AG09309 (cell line): ENCODE data around the gene ARHGEF39.
"Not testable (repeated sequence)": the region's sequence is repeated elsewhere in the genome, so short reads cannot be mapped to it uniquely, and the experiment has no call there.

Experiments
- DNase-seq: peaks from one replicate; pipeline ENCODE4 v3.0.0-alpha.2; 2010; ENCODE audit warnings: low read depth
- H3K4me3 ChIP-seq: 2 replicates; pipeline ENCODE4 v1.5.1; 2011; ENCODE audit warnings: mild to moderate bottlenecking, low read depth, low read length, moderate library complexity; ENCODE audit not compliant: control insufficient read depth
- TF ChIP-seq, protein P1 (sequence below): IDR thresholded peaks from 2 replicates; pipeline ENCODE4 v1.5.1; 2011; ENCODE audit warnings: mild to moderate bottlenecking, low read depth, low read length, inconsistent platforms; ENCODE audit not compliant: insufficient read depth, control insufficient read depth; ENCODE audit errors: missing control alignments

Gene ARHGEF39

GRCh38 chr9:35649431-35650340, 15.3 kb downstream of the ARHGEF39 start:
- TF ChIP-seq, protein P1, sequence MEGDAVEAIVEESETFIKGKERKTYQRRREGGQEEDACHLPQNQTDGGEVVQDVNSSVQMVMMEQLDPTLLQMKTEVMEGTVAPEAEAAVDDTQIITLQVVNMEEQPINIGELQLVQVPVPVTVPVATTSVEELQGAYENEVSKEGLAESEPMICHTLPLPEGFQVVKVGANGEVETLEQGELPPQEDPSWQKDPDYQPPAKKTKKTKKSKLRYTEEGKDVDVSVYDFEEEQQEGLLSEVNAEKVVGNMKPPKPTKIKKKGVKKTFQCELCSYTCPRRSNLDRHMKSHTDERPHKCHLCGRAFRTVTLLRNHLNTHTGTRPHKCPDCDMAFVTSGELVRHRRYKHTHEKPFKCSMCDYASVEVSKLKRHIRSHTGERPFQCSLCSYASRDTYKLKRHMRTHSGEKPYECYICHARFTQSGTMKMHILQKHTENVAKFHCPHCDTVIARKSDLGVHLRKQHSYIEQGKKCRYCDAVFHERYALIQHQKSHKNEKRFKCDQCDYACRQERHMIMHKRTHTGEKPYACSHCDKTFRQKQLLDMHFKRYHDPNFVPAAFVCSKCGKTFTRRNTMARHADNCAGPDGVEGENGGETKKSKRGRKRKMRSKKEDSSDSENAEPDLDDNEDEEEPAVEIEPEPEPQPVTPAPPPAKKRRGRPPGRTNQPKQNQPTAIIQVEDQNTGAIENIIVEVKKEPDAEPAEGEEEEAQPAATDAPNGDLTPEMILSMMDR: no peak
- no peak for DNase-seq
- H3K4me3 ChIP-seq: no peak overlapping the region

DNA sequence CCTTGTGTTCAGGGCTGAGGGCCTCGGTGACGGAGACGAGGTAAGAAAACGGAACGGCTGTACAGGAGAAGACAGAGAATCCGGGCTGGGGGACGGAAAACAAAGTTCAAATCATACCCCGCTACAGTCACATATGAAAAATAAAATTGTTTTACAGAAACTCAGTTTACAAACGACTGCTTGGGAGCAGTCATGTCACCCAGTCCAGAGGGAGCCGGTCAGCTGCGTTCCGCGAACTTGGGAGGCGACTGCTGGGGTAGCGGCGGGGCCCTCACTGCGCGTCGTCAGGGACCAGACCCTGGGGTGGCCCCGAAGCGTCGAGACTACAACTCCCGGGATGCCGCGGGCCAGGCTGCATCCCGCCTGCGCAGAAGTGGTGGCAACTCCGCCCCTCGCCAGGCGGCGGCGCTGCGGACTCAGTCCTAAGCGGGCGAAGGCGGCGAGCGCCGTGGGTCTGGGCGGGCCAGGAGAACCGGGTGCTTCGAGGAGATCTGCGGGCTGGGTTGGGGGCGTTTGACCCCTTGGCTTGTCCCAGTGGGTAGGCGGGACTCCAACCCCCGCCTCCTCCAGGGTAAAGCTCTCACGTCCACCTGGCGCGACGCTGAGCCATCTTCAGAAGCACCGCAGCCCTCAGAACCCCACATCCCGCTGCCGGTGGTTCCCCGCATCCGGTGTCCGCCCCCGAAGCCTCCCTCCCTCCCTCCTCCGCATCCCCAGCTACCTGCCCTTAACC, 18.3 kb downstream of the ARHGEF39 start:
- TF ChIP-seq, protein P1: peak; percentile 88
- no peak for DNase-seq
- peak overlapping the region; percentile 68 for H3K4me3 ChIP-seq

DNA sequence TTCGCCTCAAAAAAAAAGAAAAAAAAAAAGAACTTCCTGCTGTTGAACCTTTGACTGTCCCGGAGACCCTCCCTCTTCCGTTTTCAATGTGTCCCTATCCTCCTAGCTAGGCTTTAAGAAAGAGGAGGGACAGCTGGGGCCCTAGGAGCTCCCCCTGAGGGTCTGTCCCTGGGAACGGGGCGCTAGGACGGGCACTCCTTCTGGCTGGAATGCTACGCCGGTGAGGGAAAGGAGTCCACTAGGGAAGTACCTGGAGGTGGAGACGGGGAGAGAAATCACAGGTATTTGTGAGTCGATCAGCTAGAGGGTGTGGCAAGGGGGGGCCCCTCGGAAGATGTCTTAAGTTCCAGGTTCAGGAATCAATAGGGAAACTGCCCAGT, 18.9 kb downstream of the ARHGEF39 start:
- H3K4me3 ChIP-seq: peak overlapping the region; percentile 68
- TF ChIP-seq, protein P1: peak; percentile 24
- no peak for DNase-seq

- DNase-seq, H3K4me3 ChIP-seq: not testable (repeated sequence)
Measured at GRCh38 chr9:35645736-35646135, 19.3 kb downstream of the ARHGEF39 start.

DNA sequence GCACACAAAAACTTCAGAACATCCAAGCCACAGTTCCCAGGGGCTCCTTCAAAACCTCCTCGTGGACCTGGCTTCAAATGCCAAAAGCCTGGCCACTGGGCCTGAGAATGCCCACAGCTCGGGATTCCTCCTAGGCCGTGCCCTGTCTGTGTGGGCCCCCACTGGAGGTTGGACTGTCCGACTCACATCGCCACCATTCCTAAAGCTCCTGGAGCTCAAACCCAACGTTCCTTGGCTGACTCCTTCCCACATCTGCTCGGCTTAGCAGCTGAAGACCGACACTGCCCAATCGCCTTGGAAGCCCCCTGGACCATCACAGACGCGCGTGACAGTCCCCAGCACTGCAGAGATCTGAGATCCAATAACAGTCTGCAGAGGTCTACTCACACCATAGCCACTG, 21.9 kb downstream of the ARHGEF39 start:
- TF ChIP-seq, protein P1: no peak
- H3K4me3 ChIP-seq: no peak overlapping the region
- DNase-seq: no peak

DNA sequence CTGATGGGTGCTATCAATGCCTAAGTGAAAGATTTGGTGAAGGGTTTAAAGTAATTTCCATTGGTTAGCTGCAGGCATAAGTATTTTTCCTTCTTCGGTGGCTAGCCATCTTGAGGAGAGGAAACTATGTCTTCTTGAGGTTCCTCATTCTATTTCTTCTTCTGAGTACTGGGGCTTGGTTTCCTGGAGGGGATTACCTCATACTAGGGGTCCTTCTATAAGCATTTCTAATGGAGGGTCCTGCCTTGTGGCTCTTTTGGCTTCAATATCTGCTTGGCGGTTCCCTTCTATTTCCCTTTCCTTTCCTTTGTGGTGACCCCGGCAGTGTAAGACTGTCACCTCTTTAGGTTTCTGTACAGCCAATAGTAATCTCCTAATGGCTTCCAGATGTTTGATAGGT, 23.5 kb downstream of the ARHGEF39 start:
- not testable (repeated sequence) for DNase-seq, H3K4me3 ChIP-seq

- not testable (repeated sequence) for DNase-seq, H3K4me3 ChIP-seq
Measured at GRCh38 chr9:35640431-35640830, 24.6 kb downstream of the ARHGEF39 start.

- H3K4me3 ChIP-seq: no peak overlapping the region
- TF ChIP-seq, protein P1: no peak
- DNase-seq: no peak
Measured at GRCh38 chr9:35639631-35640030, 25.4 kb downstream of the ARHGEF39 start.

- not testable (repeated sequence) for H3K4me3 ChIP-seq, DNase-seq
Measured at GRCh38 chr9:35639225-35639624, 25.8 kb downstream of the ARHGEF39 start.

DNA sequence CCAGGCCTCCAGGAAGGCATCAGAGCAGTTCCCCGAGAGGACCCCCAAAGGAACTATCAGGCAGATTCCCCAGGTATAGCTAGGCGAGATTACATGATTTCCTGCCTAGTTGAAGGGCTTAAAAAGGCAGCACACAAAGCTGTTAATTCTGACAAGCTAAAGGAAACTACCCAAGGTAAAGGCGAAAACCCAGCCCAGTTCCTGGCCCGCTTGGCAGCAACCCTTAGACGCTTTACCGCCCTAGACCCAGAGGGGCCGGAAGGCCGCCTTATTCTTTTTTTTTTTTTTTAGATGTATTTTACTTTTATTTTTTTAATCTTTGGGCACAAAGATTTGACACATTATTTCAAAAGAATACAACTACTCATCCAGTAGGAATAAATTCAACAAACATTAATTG, 26.2 kb downstream of the ARHGEF39 start:
- not testable (repeated sequence) for H3K4me3 ChIP-seq, DNase-seq

- H3K4me3 ChIP-seq: not testable (repeated sequence)
Measured at GRCh38 chr9:35637427-35637955, 27.5 kb downstream of the ARHGEF39 start.

GRCh38 chr9:35636877-35637246, 28.1 kb downstream of the ARHGEF39 start:
- not testable (repeated sequence) for DNase-seq

More at GRCh38 chr9:35637427-35637955, 27.5 kb downstream of the ARHGEF39 start:
- DNase-seq: not testable (repeated sequence)

More at GRCh38 chr9:35636877-35637246, 28.1 kb downstream of the ARHGEF39 start:
- not testable (repeated sequence) for H3K4me3 ChIP-seq
